ES-I3 (cell line): ENCODE data around the gene ST8SIA1.

Source experiments
- H3K36me3 ChIP-seq: 2 replicates; pipeline ENCODE4 v1.6.1; 2013; ENCODE audit warnings: mild to moderate bottlenecking, low read length, control low read depth, moderate library complexity; ENCODE audit not compliant: insufficient read depth
- H3K4me1 ChIP-seq: 2 replicates; pipeline ENCODE4 v1.6.1; 2013; ENCODE audit warnings: mild to moderate bottlenecking, control low read depth, low read length; ENCODE audit not compliant: insufficient read depth
- H3K9ac ChIP-seq: 2 replicates; pipeline ENCODE4 v1.6.1; 2013; ENCODE audit warnings: low read depth, mild to moderate bottlenecking, low read length, moderate library complexity
- H3K9me3 ChIP-seq: 2 replicates; pipeline ENCODE4 v1.6.1; 2013; ENCODE audit warnings: mild to moderate bottlenecking, low read length, moderate library complexity; ENCODE audit not compliant: control insufficient read depth, insufficient read depth

Gene ST8SIA1

DNA sequence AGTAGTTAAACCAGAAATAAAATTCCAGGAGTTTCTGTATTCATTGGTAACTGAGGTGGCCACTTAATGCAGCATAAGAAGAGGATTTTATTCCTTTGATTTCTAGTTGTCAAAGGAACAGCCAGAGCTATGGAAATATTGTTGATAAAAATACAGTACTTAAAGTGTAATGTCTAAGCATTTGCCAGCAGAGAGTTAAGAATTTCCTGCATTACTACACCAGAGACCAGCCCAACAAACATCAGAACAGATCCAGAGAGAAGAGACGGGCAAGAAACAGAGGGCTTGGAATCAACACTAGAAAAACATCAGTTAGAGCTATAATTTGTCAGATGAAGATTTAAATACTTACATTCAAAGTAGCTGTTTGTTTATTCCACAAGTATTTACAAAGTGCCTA is 77.9 kb downstream of the ST8SIA1 start:
- no peaks in the 10 kb centered on the region for H3K9me3 ChIP-seq

GRCh38 chr12:22256041-22256441 is 78.5 kb downstream of the ST8SIA1 start:
- no peaks in the 10 kb centered on the region for H3K9me3 ChIP-seq
- H3K9ac ChIP-seq: no peak overlapping the region
- no peaks in the 10 kb centered on the region for H3K36me3 ChIP-seq
- peaks cover 7% of the 10 kb centered on the region; the same call in 1 of the 2 replicates for H3K4me1 ChIP-seq

More for the DNA sequence above, 77.9 kb downstream of the ST8SIA1 start:
- peaks cover 7% of the 10 kb centered on the region; the same call in 1 of the 2 replicates for H3K4me1 ChIP-seq
- H3K36me3 ChIP-seq: no peaks in the 10 kb centered on the region
- H3K9ac ChIP-seq: no peak overlapping the region

GRCh38 chr12:22255097-22255496 is 79.4 kb downstream of the ST8SIA1 start:
- Histone ChIP-seq H3K9ac (no peak overlapping the region), H3K9me3 (no peaks in the 10 kb centered on the region), H3K36me3 (no peaks in the 10 kb centered on the region), H3K4me1 (peaks cover 7% of the 10 kb centered on the region; the same call in 1 of the 2 replicates)

- H3K36me3 ChIP-seq: no peaks in the 10 kb centered on the region
- H3K4me1 ChIP-seq: peaks cover 7% of the 10 kb centered on the region; the same call in 1 of the 2 replicates
- H3K9ac ChIP-seq: no peak overlapping the region
- no peaks in the 10 kb centered on the region for H3K9me3 ChIP-seq
These were observed 80.0 kb downstream of the ST8SIA1 start for GRCh38 chr12:22254478-22254877.

GRCh38 chr12:22252057-22252456 is 82.5 kb downstream of the ST8SIA1 start:
- no peaks in the 10 kb centered on the region for H3K9me3 ChIP-seq
- H3K36me3 ChIP-seq: no peaks in the 10 kb centered on the region
- peaks cover 7% of the 10 kb centered on the region; the same call in 1 of the 2 replicates for H3K4me1 ChIP-seq
- no peak overlapping the region for H3K9ac ChIP-seq

DNA sequence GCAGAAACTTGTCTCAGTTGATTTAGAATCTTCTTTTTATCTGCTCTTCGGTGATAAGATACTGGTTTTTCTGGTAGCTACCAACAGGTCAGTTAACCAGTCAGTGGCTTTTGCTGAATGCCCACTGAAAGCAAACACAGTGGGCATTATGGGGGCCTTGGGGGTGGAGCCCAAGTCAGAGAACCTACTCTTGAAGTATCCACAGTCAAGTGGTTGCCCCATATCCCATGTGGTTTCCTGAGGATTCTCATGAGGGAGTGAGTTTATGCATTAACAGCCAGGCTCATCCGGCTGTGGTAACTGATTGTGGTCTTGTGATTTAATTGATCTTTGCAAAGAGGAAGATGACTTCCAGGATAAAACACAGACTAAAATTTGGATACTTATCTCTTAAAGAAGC is 83.7 kb downstream of the ST8SIA1 start:
- no peak overlapping the region for H3K9ac ChIP-seq

DNA sequence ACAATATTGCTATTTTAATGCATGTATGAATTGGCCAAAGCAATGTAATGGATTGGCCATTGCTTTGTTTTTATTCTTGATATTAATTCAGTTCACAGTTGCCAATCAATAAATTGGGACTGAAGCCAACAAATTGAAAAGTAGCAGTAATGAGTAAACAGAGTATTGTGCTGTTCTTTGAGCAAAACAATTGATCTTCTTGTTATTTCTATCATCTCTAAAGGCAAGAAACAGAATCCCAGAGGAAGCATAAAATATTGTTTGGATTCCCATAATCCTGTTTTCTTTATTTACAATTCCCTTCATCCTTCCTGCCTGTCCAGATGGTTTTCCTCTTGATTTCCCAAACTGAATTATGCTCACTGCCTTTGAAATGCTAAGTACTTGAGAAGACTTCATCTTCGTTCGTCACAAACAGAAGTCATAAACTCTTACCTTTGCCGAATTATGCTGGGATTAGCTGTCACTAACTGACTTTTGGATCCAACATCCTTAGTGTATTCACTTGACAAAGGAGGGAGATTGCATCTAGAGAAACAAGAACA is 85.9 kb downstream of the ST8SIA1 start:
- Histone ChIP-seq H3K9ac (no peak overlapping the region), H3K9me3 (no peaks in the 10 kb centered on the region), H3K4me1 (peaks cover 3% of the 10 kb centered on the region; the same call in 1 of the 2 replicates), H3K36me3 (no peaks in the 10 kb centered on the region)

More for the DNA sequence above, 83.7 kb downstream of the ST8SIA1 start:
- no peaks in the 10 kb centered on the region for H3K36me3 ChIP-seq
- no peaks in the 10 kb centered on the region for H3K9me3 ChIP-seq
- H3K4me1 ChIP-seq: peaks cover 4% of the 10 kb centered on the region; the same call in 1 of the 2 replicates

DNA sequence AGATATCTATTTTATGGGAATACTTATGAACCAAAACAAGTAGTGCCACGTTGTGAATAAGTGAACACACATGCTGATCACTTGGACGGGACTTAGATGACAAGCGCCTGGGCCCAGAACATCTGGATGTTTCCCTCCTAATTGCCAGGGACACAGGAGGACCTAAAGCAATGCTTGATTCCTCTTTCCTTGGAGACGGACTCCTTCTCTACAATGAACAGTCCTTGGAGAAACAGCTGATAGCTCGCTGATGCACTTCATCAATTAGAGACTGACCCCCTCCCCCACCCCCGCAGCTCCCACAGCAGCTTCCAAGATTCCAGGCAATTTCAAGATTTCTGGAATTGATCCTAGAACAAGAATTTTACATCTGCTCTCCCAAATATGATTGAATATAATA is 86.4 kb downstream of the ST8SIA1 start:
- H3K9ac ChIP-seq: no peak overlapping the region
- no peaks in the 10 kb centered on the region for H3K9me3 ChIP-seq
- no peaks in the 10 kb centered on the region for H3K36me3 ChIP-seq
- peaks cover 3% of the 10 kb centered on the region; the same call in 1 of the 2 replicates for H3K4me1 ChIP-seq

- no peak overlapping the region for H3K9ac ChIP-seq
These were observed 88.2 kb downstream of the ST8SIA1 start for GRCh38 chr12:22246217-22246846.

DNA sequence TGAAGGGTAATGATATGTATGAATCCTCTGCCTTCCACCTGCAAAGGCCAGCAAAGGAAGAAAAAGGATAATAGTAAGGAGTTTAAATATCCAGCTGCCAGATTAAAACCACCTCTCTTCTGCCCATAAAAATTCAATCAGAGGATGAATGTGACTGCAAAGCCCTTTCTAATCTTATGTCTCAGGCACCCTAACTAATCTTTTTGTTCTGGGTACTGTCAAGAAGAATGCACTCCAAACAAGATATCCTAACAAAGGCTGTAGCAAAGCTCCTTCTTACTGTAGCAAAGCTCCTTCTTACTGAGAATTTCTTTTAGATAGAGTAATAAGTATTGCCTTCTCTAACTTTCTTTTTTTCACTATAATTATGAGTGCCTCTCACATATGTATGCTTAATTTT is 91.8 kb downstream of the ST8SIA1 start:
- H3K36me3 ChIP-seq: no peaks in the 10 kb centered on the region
- H3K9ac ChIP-seq: no peak overlapping the region
- peaks cover 3% of the 10 kb centered on the region; the same call in 1 of the 2 replicates for H3K4me1 ChIP-seq
- no peaks in the 10 kb centered on the region for H3K9me3 ChIP-seq

More at GRCh38 chr12:22246217-22246846, 88.2 kb downstream of the ST8SIA1 start:
- Histone ChIP-seq H3K36me3 (no peaks in the 10 kb centered on the region), H3K9me3 (no peaks in the 10 kb centered on the region), H3K4me1 (peaks cover 3% of the 10 kb centered on the region; the same call in 1 of the 2 replicates)

- no peak overlapping the region for H3K9ac ChIP-seq
- no peaks in the 10 kb centered on the region for H3K4me1 ChIP-seq
- H3K36me3 ChIP-seq: no peaks in the 10 kb centered on the region
- H3K9me3 ChIP-seq: no peaks in the 10 kb centered on the region
These were observed 96.3 kb downstream of the ST8SIA1 start for GRCh38 chr12:22238211-22238610.

GRCh38 chr12:22234561-22234960 is 99.9 kb downstream of the ST8SIA1 start:
- Histone ChIP-seq H3K9ac (no peak overlapping the region), H3K4me1 (no peaks in the 10 kb centered on the region), H3K36me3 (no peaks in the 10 kb centered on the region), H3K9me3 (no peaks in the 10 kb centered on the region)

GRCh38 chr12:22231836-22232235 is 102.7 kb downstream of the ST8SIA1 start:
- no peaks in the 10 kb centered on the region for H3K4me1 ChIP-seq

DNA sequence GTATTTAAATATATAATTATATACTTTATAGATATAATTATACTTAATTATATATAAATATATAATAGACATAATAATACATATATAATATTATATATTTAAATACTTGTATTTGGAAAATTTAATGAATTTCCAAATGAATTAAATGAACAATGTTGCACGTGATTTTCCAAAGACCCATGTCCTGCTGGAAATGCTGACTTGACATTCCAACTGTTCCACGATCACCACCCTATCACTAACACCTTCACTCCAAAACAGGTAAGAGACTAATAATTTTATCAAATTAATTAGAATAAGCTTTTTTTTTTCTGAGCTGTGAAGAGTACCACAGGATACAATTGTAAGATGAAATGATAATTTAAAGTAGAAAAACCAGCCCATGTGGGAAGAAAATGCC is 103.4 kb downstream of the ST8SIA1 start:
- Histone ChIP-seq H3K9ac (no peak overlapping the region), H3K4me1 (no peaks in the 10 kb centered on the region)

More at GRCh38 chr12:22231836-22232235, 102.7 kb downstream of the ST8SIA1 start:
- no peak overlapping the region for H3K9ac ChIP-seq
- H3K36me3 ChIP-seq: no peaks in the 10 kb centered on the region
- no peaks in the 10 kb centered on the region for H3K9me3 ChIP-seq

GRCh38 chr12:22230280-22230794 is 104.2 kb downstream of the ST8SIA1 start:
- H3K4me1 ChIP-seq: no peaks in the 10 kb centered on the region
- no peaks in the 10 kb centered on the region for H3K9me3 ChIP-seq
- no peaks in the 10 kb centered on the region for H3K36me3 ChIP-seq
- no peak overlapping the region for H3K9ac ChIP-seq

More for the DNA sequence above, 103.4 kb downstream of the ST8SIA1 start:
- Histone ChIP-seq H3K36me3 (no peaks in the 10 kb centered on the region), H3K9me3 (no peaks in the 10 kb centered on the region)
